ENCODE measurements around the gene TM9SF2.
"Not testable (repeated sequence)": the region's sequence is repeated elsewhere in the genome, so short reads cannot be mapped to it uniquely, and the experiment has no call there.

TM9SF2 gene, protein sequence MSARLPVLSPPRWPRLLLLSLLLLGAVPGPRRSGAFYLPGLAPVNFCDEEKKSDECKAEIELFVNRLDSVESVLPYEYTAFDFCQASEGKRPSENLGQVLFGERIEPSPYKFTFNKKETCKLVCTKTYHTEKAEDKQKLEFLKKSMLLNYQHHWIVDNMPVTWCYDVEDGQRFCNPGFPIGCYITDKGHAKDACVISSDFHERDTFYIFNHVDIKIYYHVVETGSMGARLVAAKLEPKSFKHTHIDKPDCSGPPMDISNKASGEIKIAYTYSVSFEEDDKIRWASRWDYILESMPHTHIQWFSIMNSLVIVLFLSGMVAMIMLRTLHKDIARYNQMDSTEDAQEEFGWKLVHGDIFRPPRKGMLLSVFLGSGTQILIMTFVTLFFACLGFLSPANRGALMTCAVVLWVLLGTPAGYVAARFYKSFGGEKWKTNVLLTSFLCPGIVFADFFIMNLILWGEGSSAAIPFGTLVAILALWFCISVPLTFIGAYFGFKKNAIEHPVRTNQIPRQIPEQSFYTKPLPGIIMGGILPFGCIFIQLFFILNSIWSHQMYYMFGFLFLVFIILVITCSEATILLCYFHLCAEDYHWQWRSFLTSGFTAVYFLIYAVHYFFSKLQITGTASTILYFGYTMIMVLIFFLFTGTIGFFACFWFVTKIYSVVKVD

DNA sequence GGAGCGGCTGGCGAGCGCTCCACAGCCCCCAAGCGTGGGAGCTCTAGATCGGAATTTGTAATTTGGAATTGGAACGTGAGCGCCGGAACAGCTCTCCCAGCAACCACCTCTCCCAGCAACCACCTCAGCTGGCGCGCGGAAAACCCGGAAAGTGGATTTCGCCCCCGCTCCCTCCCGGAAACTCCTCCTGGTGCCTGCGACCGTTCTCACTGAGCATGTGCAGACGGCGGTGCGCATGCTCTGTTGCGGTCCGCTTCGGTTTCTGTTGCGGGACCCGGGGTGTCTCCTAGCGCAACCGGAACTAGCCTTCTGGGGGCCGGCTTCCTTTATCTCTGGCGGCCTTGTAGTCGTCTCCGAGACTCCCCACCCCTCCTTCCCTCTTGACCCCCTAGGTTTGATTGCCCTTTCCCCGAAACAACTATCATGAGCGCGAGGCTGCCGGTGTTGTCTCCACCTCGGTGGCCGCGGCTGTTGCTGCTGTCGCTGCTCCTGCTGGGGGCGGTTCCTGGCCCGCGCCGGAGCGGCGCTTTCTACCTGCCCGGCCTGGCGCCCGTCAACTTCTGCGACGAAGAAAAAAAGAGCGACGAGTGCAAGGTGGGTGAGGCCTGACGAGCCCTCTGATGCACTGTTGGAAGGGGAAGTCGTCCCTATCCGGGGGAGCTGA lies at the start of gene TM9SF2:
Gene TM9SF2, plus strand, starts transcription at position 289 of the 664 bp plus-strand sequence. Its CDS starts 135 bp downstream, at position 424.
- Histone ChIP-seq H3K27ac (ENCODE audit: low read length) (peak within 1 kb of the TSS; percentile 92), H3K9me3 (ENCODE audit: control insufficient read depth in 1 of 2, low read length in 2 of 2) (no peaks in the 10 kb centered on the region), H3K4me3 (ENCODE audit: low read depth in 1 of 2, low read length in 2 of 2) (peak within 1 kb of the TSS; percentile 89 to 100), H3K4me1 (ENCODE audit: control insufficient read depth in 1 of 2, insufficient read depth in 2 of 2, low read length in 2 of 2) (peaks cover 20 to 46% of the 10 kb centered on the region in 2 donors), H3K36me3 (ENCODE audit: control insufficient read depth in 1 of 2, insufficient read depth in 2 of 2, low read length in 2 of 2) (no peaks in the 10 kb centered on the region), H3K27me3 (ENCODE audit: low read depth, low read length) (no peaks in the 10 kb centered on the region)

DNA sequence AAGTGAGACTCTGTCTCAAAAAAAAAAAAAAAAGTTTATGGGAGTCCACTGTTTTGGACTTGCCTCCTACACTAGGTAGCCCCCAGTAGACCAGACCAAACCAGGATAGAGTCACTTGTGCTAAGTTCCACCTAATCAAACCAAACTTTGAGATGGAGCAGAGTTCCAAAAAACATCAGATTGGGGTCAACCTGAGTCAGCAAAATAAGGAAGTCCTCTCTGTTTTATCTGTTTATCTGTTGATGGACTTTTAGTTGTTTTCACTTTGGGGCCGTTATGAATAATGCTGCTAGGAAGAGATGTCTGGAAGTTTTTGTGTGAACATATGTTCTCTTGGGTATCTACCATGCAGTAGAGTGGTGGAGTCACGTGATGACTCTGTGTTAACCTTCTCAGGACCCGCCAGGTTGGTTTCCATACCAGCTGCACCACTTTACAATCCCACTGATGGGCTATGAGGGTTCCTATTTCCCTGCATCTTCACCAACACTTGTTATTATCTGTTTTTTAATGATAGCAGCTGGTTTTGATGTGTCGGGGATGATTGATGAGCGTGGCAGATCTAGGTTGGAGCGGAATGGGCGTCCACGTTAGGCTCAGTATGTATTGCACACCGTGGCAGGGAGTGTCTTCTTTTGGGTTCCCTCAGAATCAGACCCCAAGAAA lies 46.6 kb upstream of the TM9SF2 start:
- no peak overlapping the region for H3K27ac ChIP-seq (ENCODE audit: low read length)
- H3K27me3 ChIP-seq (ENCODE audit: low read depth, low read length) = no peaks in the 10 kb centered on the region
- H3K4me1 ChIP-seq (ENCODE audit: control insufficient read depth in 1 of 2, insufficient read depth in 2 of 2, low read length in 2 of 2) = no peaks in the 10 kb centered on the region
- H3K4me3 ChIP-seq (ENCODE audit: low read depth in 1 of 2, low read length in 2 of 2) = no peak overlapping the region
- H3K36me3 ChIP-seq (ENCODE audit: control insufficient read depth in 1 of 2, insufficient read depth in 2 of 2, low read length in 2 of 2) = no peaks in the 10 kb centered on the region
- H3K9me3 ChIP-seq (ENCODE audit: control insufficient read depth in 1 of 2, low read length in 2 of 2) = peaks cover 0 to 8% of the 10 kb centered on the region in 2 donors

GRCh38 chr13:99459099-99459850 lies 42.0 kb upstream of the TM9SF2 start:
- Histone ChIP-seq H3K27ac (ENCODE audit: low read length) (no peak overlapping the region), H3K36me3 (ENCODE audit: control insufficient read depth in 1 of 2, insufficient read depth in 2 of 2, low read length in 2 of 2) (no peaks in the 10 kb centered on the region), H3K9me3 (ENCODE audit: control insufficient read depth in 1 of 2, low read length in 2 of 2) (peaks cover 0 to 8% of the 10 kb centered on the region in 2 donors), H3K4me3 (ENCODE audit: low read depth in 1 of 2, low read length in 2 of 2) (no peak overlapping the region), H3K27me3 (ENCODE audit: low read depth, low read length) (no peaks in the 10 kb centered on the region), H3K4me1 (ENCODE audit: control insufficient read depth in 1 of 2, insufficient read depth in 2 of 2, low read length in 2 of 2) (no peaks in the 10 kb centered on the region)

DNA sequence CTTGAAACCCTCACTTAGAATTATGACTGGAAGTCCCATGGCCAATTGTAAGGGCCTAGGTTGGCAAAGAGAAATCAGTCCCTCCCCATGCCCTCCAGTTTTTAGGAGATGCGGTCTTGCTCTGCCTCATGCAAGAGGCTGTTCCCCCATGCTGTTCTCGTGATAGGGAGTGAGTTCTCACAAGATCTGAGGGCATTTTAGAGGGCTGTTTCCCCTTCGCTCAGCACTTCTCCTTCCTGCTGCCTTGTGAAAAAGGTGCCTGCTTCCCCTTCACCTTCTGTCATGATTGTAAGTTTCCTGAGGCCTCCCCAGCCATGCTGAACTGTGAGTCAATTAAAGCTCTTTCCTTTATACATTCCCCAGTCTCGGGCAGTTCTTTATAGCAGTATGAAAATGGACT lies 40.5 kb upstream of the TM9SF2 start:
- H3K4me3 ChIP-seq (ENCODE audit: low read depth in 1 of 2, low read length in 2 of 2); H3K9me3 ChIP-seq (ENCODE audit: control insufficient read depth in 1 of 2, low read length in 2 of 2): not testable (repeated sequence)

GRCh38 chr13:99463646-99464397 lies 37.5 kb upstream of the TM9SF2 start:
- H3K4me1 ChIP-seq (ENCODE audit: control insufficient read depth in 1 of 2, insufficient read depth in 2 of 2, low read length in 2 of 2) = peaks cover 0 to 5% of the 10 kb centered on the region in 2 donors
- no peaks in the 10 kb centered on the region for H3K9me3 ChIP-seq (ENCODE audit: control insufficient read depth in 1 of 2, low read length in 2 of 2)
- H3K27me3 ChIP-seq (ENCODE audit: low read depth, low read length) = no peaks in the 10 kb centered on the region
- no peaks in the 10 kb centered on the region for H3K36me3 ChIP-seq (ENCODE audit: control insufficient read depth in 1 of 2, insufficient read depth in 2 of 2, low read length in 2 of 2)
- H3K4me3 ChIP-seq (ENCODE audit: low read depth in 1 of 2, low read length in 2 of 2) = peak overlapping the region in 1 of 2 donors; percentile 5
- H3K27ac ChIP-seq (ENCODE audit: low read length) = no peak overlapping the region

More for the DNA sequence above, 40.5 kb upstream of the TM9SF2 start:
- H3K4me1 ChIP-seq (ENCODE audit: control insufficient read depth in 1 of 2, insufficient read depth in 2 of 2, low read length in 2 of 2); H3K36me3 ChIP-seq (ENCODE audit: control insufficient read depth in 1 of 2, insufficient read depth in 2 of 2, low read length in 2 of 2); H3K27ac ChIP-seq (ENCODE audit: low read length); H3K27me3 ChIP-seq (ENCODE audit: low read depth, low read length): not testable (repeated sequence)

DNA sequence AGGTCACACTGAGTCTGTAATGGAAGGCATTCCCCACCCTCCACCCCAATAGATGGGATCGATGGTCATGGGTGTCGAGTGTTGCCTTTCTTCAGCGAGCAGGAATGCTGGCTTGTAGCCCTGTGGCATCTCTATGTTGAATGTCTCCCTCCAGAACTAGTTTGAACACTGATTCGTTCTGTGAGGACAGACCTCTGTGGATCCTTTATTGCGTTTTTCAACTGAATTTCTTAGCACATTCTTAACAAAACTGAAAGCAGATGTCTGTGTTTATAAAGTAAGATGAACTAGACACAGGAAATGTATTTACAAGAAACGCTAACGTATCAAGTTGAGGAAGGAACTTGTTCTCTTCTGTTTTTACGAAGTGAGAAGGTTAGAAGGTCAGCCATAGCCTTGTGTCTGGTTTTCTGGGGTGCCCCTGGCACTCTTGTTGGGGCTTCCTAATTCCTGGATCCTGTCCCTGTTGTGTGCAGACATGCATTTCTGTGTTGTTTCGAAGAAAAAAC lies 36.8 kb upstream of the TM9SF2 start:
- no peak overlapping the region for H3K27ac ChIP-seq (ENCODE audit: low read length)
- H3K36me3 ChIP-seq (ENCODE audit: control insufficient read depth in 1 of 2, insufficient read depth in 2 of 2, low read length in 2 of 2) = no peaks in the 10 kb centered on the region
- peak overlapping the region in 1 of 2 donors; percentile 5 for H3K4me3 ChIP-seq (ENCODE audit: low read depth in 1 of 2, low read length in 2 of 2)
- no peaks in the 10 kb centered on the region for H3K27me3 ChIP-seq (ENCODE audit: low read depth, low read length)
- peaks cover 0 to 5% of the 10 kb centered on the region in 2 donors for H3K4me1 ChIP-seq (ENCODE audit: control insufficient read depth in 1 of 2, insufficient read depth in 2 of 2, low read length in 2 of 2)
- H3K9me3 ChIP-seq (ENCODE audit: control insufficient read depth in 1 of 2, low read length in 2 of 2) = no peaks in the 10 kb centered on the region

- Histone ChIP-seq H3K4me3 (ENCODE audit: low read depth in 1 of 2, low read length in 2 of 2) (no peak overlapping the region), H3K36me3 (ENCODE audit: control insufficient read depth in 1 of 2, insufficient read depth in 2 of 2, low read length in 2 of 2) (no peaks in the 10 kb centered on the region), H3K27ac (ENCODE audit: low read length) (no peak overlapping the region), H3K27me3 (ENCODE audit: low read depth, low read length) (no peaks in the 10 kb centered on the region), H3K4me1 (ENCODE audit: control insufficient read depth in 1 of 2, insufficient read depth in 2 of 2, low read length in 2 of 2) (peaks cover 0 to 5% of the 10 kb centered on the region in 2 donors), H3K9me3 (ENCODE audit: control insufficient read depth in 1 of 2, low read length in 2 of 2) (no peaks in the 10 kb centered on the region)
Observed at GRCh38 chr13:99465454-99465853, 35.8 kb upstream of the TM9SF2 start.

DNA sequence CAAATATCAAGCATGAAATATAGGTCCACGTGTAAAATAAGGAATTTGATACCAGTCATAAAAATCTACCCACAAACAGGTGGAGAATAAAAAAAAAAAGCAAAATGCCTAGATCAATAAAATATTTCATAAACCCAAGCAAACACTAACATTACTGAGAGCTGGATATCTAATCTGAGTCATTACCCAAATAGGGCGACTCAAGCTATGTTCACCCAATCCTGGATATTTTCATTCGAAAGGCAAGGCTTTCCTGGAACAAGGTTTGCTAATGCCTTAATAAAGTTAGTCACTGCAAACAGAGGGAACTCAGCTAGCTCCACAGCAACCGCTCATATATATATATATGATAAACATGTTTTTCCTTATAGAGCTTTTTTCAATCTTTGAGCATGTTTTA lies 33.5 kb upstream of the TM9SF2 start:
- Histone ChIP-seq H3K4me1 (ENCODE audit: control insufficient read depth in 1 of 2, insufficient read depth in 2 of 2, low read length in 2 of 2) (peaks cover 0 to 5% of the 10 kb centered on the region in 2 donors), H3K4me3 (ENCODE audit: low read depth in 1 of 2, low read length in 2 of 2) (no peak overlapping the region), H3K36me3 (ENCODE audit: control insufficient read depth in 1 of 2, insufficient read depth in 2 of 2, low read length in 2 of 2) (no peaks in the 10 kb centered on the region), H3K9me3 (ENCODE audit: control insufficient read depth in 1 of 2, low read length in 2 of 2) (no peaks in the 10 kb centered on the region), H3K27me3 (ENCODE audit: low read depth, low read length) (no peaks in the 10 kb centered on the region), H3K27ac (ENCODE audit: low read length) (no peak overlapping the region)

GRCh38 chr13:99469041-99469440 lies 32.2 kb upstream of the TM9SF2 start:
- Histone ChIP-seq H3K27me3 (ENCODE audit: low read depth, low read length) (no peaks in the 10 kb centered on the region), H3K9me3 (ENCODE audit: control insufficient read depth in 1 of 2, low read length in 2 of 2) (no peaks in the 10 kb centered on the region), H3K4me3 (ENCODE audit: low read depth in 1 of 2, low read length in 2 of 2) (no peak overlapping the region), H3K36me3 (ENCODE audit: control insufficient read depth in 1 of 2, insufficient read depth in 2 of 2, low read length in 2 of 2) (no peaks in the 10 kb centered on the region), H3K27ac (ENCODE audit: low read length) (no peak overlapping the region), H3K4me1 (ENCODE audit: control insufficient read depth in 1 of 2, insufficient read depth in 2 of 2, low read length in 2 of 2) (peaks cover 0 to 5% of the 10 kb centered on the region in 2 donors)

DNA sequence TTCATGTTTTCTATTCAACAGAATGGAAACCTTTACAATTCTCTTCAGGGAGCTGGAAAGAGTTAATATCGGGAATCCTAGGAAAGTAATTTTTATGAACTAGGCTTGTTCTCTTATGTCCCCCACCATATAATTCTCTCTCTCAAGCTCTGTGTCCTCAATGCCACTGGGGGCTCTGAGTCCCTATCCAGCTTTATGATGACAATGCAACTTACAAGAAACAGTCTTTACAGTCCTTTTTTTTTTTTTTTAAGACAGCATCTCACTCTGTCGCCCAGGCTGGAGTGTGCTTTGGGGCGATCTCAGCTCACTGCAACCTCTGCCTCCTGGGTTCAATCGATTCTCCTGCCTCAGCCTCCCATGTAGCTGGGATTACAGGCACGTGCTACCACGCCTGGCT lies 31.2 kb upstream of the TM9SF2 start:
- H3K9me3 ChIP-seq (ENCODE audit: control insufficient read depth in 1 of 2, low read length in 2 of 2) = no peaks in the 10 kb centered on the region
- H3K36me3 ChIP-seq (ENCODE audit: control insufficient read depth in 1 of 2, insufficient read depth in 2 of 2, low read length in 2 of 2) = no peaks in the 10 kb centered on the region
- no peak overlapping the region for H3K4me3 ChIP-seq (ENCODE audit: low read depth in 1 of 2, low read length in 2 of 2)
- H3K27me3 ChIP-seq (ENCODE audit: low read depth, low read length) = no peaks in the 10 kb centered on the region
- peaks cover 0 to 2% of the 10 kb centered on the region in 2 donors for H3K4me1 ChIP-seq (ENCODE audit: control insufficient read depth in 1 of 2, insufficient read depth in 2 of 2, low read length in 2 of 2)
- H3K27ac ChIP-seq (ENCODE audit: low read length) = no peak overlapping the region
